Measurements from ENCODE around the gene ZNF385A.

The ZNF385A gene

DNA sequence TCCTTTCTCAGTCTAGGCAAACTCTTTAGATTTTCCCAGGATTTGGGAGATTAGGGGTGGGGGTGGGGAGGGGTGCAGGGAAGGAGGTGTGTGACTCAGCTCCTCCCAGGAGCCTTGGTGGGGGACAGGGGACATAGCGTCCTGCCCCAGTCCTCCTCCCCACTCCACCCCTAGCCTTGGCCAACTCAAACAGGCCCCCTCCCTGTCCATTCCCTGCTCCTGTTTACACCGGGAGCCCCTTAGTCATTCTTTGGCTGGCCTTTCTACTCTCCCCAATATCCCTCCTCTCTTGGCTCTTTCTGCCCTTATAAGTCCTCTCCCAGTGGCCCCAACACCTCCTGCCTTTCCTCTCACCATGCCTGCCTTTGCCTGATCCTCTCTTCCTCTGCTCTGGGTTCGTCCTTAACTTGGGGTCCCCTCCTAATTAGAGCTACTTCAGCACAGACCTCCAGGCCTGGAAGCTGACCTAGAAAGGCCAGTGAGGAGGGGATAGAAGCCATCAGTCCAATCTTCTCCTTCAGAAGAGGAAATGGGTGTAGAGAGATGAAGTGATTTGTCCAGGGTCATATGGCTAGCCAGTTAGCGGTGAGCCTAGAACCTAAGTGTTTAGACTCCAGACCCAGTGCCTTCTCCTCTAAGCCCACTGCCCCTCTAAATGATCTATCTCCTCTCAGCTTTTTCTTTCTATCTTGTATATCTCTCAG lies 36.8 kb upstream of the ZNF385A start:
- Mint-ChIP-seq H3K4me1 (peaks cover 39% of the 10 kb centered on the region), H3K9me3 (no peaks in the 10 kb centered on the region), H3K36me3 (peaks cover 17% of the 10 kb centered on the region), H3K4me3 (no peak overlapping the region), H3K27ac (no peak overlapping the region), H3K27me3 (peaks cover 71% of the 10 kb centered on the region)
- CTCF ChIA-PET = interaction anchor here (2.4 to 11.7 kb wide), 2 partner anchors 18 to 20 kb away, joined by 8 to 204 read pairs; no protein-coding TSS in a partner anchor
- DNase-seq = no peak

DNA sequence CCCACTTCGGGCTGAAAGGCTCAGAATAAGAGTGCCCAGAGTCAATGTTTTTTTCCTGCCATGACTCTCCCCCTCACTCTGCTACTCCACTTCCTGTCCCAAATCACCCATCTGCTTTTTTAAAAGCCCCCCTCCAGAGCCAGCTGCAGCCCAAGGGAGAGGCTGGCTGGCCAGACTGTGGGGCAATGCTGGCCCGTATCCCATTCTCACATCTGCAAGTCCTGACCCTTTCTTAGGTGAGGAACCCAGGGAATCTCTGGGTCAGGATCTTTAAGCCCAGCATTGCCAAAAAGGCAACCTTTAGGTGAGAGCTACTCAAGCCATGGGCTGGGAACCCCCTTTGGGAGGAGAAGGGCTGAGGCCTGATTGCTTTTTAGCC lies 36.2 kb upstream of the ZNF385A start:
- peak overlapping the region; percentile 57 for H3K4me3 Mint-ChIP-seq
- H3K27ac Mint-ChIP-seq = peak overlapping the region; percentile 29
- CTCF ChIA-PET = interaction anchor here (2.4 to 11.7 kb wide), 2 partner anchors 19 to 20 kb away, joined by 8 to 204 read pairs; no protein-coding TSS in a partner anchor

DNA sequence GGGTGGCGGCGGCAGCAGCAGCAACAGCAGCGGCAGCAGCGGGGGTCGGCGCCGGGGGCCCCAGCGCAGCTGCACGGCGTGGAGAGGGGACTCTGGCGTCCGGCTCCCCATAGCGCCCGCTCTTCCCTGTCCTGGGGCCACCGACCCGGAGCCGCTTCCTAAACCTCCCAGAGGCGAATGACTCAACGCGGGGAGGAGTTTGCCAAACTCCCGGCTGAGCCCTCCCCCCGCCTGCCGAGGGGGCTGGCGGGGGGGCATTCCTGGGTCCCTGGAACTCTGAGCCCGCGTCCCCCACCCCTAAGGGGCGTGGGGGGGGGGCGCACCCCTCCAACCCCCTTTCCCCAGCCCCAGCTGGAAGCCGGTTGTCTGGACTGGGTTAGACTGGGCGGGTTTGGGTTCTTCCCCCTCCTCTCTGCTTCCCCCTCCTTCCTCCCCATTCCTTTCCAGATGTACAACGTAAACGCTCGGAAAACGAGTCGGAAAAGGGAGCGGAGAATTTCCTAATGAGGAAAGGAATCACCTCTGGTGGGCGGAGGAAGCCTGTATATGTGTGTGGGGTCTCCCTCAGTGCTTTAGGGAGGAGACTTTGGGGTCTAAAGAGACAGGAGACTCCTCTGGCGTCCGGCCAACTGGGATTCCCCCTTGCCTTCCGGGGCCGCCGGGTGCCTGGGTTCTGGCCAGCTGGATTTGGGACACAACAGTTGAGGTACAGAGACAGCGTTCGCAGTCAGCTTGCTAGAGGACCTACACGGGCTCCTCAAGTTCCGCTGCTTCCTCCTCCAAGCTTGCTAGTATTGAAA lies 34.8 kb upstream of the ZNF385A start, which contains the start of gene ITGA5:
Gene ITGA5 (minus strand): TSS at position 179 of the 800 bp plus-strand sequence. CDS start 68 bp downstream, at position 111.
- Mint-ChIP-seq H3K4me3 (peak within 1 kb of the TSS; percentile 83), H3K9me3 (no peaks in the 10 kb centered on the region), H3K27me3 (peaks cover 51% of the 10 kb centered on the region), H3K36me3 (peaks cover 27% of the 10 kb centered on the region), H3K4me1 (peaks cover 58% of the 10 kb centered on the region), H3K27ac (peak within 1 kb of the TSS; percentile 92)
- CTCF ChIA-PET = interaction anchor here (2.4 to 11.7 kb wide), 2 partner anchors 18 to 20 kb away, joined by 8 to 204 read pairs; no protein-coding TSS in a partner anchor
- DNase-seq = peak; percentile 59

More for the DNA sequence above, 36.2 kb upstream of the ZNF385A start:
- H3K27me3 Mint-ChIP-seq = peaks cover 65% of the 10 kb centered on the region
- H3K4me1 Mint-ChIP-seq = peaks cover 45% of the 10 kb centered on the region
- H3K36me3 Mint-ChIP-seq = peaks cover 18% of the 10 kb centered on the region
- H3K9me3 Mint-ChIP-seq = no peaks in the 10 kb centered on the region
- no peak for DNase-seq

DNA sequence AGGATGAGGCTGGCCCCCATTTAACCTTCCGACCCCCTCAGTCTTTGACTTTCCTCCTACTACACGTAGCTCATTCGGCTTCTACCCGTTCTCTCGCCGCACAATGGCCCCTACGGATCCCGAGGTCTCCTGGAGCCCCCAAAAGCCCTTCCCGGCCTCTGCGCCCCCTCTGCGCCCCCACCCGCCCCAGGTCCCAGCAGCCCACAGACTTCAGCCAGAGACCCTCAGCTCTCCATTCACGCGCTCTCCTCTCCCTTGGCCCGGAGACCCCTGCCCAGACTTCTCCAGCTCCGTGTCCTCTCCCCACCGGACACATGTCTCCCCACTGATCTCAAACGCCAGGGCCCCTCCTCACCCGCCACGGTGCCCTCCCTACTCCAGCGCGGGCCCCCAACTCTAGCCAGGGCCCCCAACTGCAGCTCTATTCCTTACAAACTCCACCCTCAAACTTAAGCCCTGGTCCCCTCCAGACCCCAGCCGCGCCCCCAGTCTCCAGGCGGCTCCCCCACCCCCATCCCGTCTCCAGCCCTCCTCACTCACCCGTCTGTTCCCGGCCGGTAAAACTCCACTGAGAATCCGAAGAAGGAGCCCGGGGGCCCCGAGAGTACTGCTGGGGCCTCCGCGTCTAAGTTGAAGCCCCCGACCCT lies 34.0 kb upstream of the ZNF385A start:
- Mint-ChIP-seq H3K36me3 (peaks cover 32% of the 10 kb centered on the region), H3K9me3 (no peaks in the 10 kb centered on the region), H3K27ac (peak overlapping the region; percentile 92), H3K4me3 (peak overlapping the region; percentile 83), H3K4me1 (peaks cover 66% of the 10 kb centered on the region), H3K27me3 (peaks cover 43% of the 10 kb centered on the region)
- CTCF ChIA-PET = interaction anchor here (8.3 to 11.7 kb wide), 2 partner anchors 18 to 20 kb away, joined by 93 to 204 read pairs; no protein-coding TSS in a partner anchor
- no peak for DNase-seq

DNA sequence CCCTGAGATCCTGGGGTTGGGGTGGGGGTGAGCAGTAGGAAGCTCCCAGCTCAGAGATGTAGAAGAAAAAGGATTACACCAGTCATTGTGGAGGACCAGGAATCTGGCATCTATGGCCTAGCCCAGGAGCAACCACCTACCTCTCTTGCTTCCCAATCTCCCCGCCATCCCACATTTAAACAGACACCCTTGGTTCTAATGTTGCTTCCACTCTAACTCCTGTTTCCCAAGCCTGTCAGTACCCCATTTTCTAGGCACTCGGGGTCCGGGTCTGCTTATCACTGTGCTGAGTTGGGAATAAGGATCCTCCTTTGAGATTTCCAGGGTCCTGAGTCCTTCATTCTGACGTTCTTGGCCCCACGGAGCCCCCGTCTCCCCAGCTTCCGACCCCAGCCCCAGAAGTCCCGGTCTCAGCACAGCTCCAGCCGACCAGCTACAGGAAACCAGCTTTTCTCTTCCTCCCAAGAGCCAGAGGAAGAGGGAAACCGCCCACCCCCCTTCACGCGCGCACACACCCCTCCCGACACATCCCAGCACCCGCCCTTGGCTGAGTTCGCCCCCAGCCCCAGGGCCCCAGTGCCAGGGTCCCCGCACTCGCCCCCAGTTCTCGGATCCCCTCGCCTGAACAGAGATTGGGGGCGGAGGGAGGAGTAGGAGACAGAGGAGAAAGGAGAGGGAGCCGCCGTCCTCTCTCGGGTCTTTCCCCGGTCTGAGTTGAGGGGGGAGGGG lies 33.3 kb upstream of the ZNF385A start:
- H3K36me3 Mint-ChIP-seq = peaks cover 33% of the 10 kb centered on the region
- peak; percentile 51 for DNase-seq
- H3K27me3 Mint-ChIP-seq = peaks cover 37% of the 10 kb centered on the region
- CTCF ChIA-PET = interaction anchor here (0.9 to 11.7 kb wide), 4 partner anchors 14 to 28 kb away, joined by 3 to 204 read pairs (median 48); no protein-coding TSS in a partner anchor
- peaks cover 69% of the 10 kb centered on the region for H3K4me1 Mint-ChIP-seq
- H3K27ac Mint-ChIP-seq = peak overlapping the region; percentile 92
- H3K4me3 Mint-ChIP-seq = peak overlapping the region; percentile 83
- no peaks in the 10 kb centered on the region for H3K9me3 Mint-ChIP-seq

DNA sequence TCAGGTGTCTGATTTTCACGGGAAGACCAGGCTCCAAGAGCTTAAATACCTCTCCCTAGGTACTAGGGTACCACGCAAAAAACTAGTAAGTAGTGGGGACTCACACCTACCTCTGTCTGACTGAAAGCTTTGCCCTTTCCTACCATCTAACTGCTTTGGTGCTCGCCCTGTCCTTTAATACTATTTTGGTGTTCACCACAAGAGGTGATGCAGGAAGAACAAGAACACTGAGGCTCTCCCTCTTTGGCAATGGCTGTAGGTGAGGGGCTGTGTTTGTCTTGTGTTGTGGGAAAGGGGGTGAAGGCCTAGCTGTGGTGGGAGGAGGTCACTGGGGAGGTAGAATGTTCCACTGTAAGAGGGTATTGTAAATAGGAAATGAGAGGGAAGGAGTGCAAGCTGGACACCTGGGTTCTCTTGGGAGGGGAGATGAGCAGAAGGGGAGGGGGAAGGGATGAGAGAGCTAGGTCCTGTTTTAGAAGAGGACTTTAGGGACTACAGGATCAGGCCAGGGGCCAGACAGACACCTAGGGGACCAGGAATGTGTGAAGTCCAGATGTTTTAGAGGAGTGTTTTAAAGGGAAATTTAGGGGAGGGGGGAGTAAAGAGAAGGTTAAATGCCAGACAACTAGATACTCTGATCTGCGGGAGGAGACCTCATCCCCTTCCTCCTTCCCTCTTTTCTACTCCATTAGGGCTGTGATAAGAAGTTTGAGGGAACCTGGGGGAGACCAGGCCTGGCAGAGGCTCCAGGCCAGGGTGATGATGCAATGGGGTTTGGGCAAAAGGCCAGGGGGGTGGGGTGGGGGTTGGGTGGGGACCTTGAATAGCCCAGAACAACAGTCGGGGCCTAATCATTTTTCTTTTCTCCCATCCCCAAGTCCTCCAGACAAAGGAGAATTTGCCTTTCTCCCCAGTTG lies 32.4 kb upstream of the ZNF385A start:
- Mint-ChIP-seq H3K27ac (peak overlapping the region; percentile 92), H3K4me1 (peaks cover 77% of the 10 kb centered on the region), H3K27me3 (peaks cover 27% of the 10 kb centered on the region), H3K9me3 (no peaks in the 10 kb centered on the region), H3K36me3 (peaks cover 36% of the 10 kb centered on the region), H3K4me3 (peak overlapping the region; percentile 83)
- CTCF ChIA-PET = interaction anchor here (0.9 to 11.7 kb wide), 7 partner anchors 8 to 196 kb away, joined by 3 to 204 read pairs (median 3); no protein-coding TSS in a partner anchor
- DNase-seq = peak; percentile 20

DNA sequence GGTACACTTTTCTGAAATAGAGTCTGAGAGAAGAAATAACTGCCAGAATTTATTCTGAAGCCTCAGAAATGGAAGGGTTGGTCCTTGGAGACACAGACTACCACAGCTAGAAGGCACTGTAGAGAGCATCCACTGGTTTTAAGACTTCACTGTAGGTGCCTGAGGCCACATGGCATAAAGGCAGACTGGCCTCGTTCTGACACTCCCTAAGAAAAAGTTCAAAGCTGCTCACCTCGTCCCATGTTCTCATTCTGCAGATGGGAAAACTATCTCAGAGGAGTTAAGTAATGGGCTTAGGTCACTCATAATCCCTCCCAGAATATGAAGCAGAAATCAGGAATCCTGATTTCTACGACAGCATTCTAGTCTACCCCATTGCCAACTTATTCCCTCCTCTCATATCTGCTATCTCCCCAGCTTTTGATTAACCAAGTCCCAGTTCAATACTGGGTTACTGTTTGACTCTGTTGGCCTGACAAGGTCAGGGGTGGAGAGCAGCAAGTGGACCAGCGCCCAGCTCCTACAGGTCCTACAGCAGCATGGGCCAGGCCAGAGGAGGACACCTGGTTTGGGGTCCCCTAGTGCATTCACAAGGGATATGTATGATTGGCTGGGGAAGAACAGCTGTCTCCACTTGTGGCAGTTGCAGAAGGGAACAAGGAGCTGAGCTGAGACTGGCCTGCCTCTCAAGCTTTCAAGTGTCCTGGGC lies 30.8 kb upstream of the ZNF385A start:
- Mint-ChIP-seq H3K9me3 (no peaks in the 10 kb centered on the region), H3K36me3 (peaks cover 43% of the 10 kb centered on the region), H3K27me3 (peaks cover 12% of the 10 kb centered on the region), H3K4me3 (peak overlapping the region; percentile 83), H3K4me1 (peaks cover 78% of the 10 kb centered on the region), H3K27ac (peak overlapping the region; percentile 84)
- CTCF ChIA-PET = interaction anchor here (1.1 to 11.7 kb wide), 6 partner anchors 12 to 134 kb away, joined by 3 to 204 read pairs (median 4); partner anchors contain the start of gene PDE1B
- no peak for DNase-seq

DNA sequence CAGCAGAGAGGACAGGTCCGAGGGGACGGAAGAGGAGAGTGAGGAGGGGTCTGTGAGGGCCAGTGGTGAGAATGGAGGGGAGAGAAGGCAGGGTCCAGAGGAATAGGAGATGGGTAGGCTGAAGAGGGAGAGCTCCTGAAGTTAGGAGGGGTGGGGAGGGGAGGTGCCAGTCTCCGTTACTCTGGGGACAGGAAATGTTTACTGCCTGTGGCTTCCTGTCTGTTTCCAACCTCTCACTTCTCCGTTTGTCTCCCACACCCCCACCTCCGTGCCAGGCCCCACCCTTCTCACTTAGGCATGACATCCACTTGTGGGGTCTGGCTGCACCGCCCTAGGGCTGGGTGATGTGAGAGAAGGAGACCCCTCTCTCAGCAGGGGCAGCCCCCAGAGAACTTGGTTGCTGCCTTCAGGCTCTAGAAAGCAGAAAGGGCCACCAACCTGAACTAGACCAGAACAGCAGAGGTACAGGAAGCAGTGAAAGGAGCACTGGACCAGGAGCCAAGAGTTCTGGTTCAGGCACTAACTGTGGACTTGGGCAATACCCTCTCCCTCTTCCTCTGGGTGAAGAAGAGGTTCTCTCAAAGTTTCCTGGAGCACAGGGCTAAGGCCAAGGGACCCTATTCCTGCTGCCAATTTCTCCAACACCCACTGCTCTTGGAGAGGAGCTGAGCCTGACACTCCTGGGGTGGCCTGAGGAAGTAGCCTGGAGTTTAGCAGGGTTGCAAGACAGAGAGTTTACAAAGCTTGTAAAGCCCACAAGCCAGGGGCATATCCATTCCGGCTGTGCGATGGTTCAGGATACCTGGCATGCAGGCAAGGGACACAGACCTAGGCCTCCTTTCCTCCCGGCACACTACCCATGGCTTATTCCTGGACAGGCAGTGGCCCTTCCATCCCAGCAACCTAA lies 29.0 kb upstream of the ZNF385A start:
- CTCF ChIA-PET = interaction anchor here (0.6 to 11.7 kb wide), 4 partner anchors 13 to 691 kb away, joined by 3 to 204 read pairs (median 48); no protein-coding TSS in a partner anchor
- H3K27me3 Mint-ChIP-seq = no peaks in the 10 kb centered on the region
- peaks cover 50% of the 10 kb centered on the region for H3K36me3 Mint-ChIP-seq
- no peaks in the 10 kb centered on the region for H3K9me3 Mint-ChIP-seq
- H3K27ac Mint-ChIP-seq = peak overlapping the region; percentile 92
- DNase-seq = peak; percentile 88
- H3K4me3 Mint-ChIP-seq = peak overlapping the region; percentile 74
- H3K4me1 Mint-ChIP-seq = peaks cover 67% of the 10 kb centered on the region

DNA sequence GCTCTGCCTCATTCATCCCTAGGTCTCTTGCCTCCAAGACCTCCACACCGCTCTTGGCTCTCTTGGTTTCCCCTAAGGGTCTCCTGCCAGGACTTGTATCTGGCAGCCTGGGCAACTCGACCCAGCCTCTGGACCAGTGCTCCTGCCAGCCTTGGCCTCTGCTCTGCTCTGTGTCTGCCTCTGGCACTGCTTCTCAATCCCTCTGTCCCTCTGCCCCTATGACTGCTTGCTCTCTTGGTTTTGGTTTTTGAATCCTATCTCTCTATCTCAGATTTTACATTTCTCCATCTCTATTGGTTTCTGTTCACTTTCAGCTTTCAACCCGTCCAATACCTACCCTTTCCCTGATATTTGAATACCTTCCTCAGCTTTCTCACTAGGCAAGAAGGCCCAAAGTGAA lies 28.3 kb upstream of the ZNF385A start:
- peak overlapping the region; percentile 74 for H3K4me3 Mint-ChIP-seq
- no peaks in the 10 kb centered on the region for H3K9me3 Mint-ChIP-seq
- H3K36me3 Mint-ChIP-seq = peaks cover 49% of the 10 kb centered on the region
- peak; percentile 47 for DNase-seq
- CTCF ChIA-PET = interaction anchor here (0.6 to 11.7 kb wide), 6 partner anchors 12 to 691 kb away, joined by 3 to 204 read pairs (median 4); no protein-coding TSS in a partner anchor
- H3K27me3 Mint-ChIP-seq = no peaks in the 10 kb centered on the region
- H3K27ac Mint-ChIP-seq = peak overlapping the region; percentile 92
- H3K4me1 Mint-ChIP-seq = peaks cover 67% of the 10 kb centered on the region

DNA sequence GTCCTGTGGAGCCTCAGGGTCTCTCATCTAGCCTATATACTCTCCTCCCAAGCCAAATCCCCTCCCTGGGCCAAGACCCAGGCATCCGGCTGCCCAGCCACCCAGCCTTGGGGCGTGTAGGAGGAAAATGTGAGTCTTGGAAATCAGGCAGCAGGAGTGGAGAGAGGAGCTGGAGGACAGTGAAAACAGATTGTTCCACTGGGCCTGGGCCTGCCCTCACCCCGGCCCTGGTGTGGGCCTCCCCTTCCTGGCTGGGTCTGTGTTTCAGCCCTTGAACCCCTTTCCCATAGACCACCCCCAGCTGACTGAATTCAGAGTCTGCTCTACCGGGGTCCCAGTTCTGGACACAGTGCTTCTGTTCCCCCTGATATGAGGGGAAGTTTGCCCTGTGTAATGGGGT lies 27.8 kb upstream of the ZNF385A start:
- peak overlapping the region; percentile 74 for H3K4me3 Mint-ChIP-seq
- H3K9me3 Mint-ChIP-seq = no peaks in the 10 kb centered on the region
- DNase-seq = no peak
- CTCF ChIA-PET = interaction anchor here (0.6 to 11.7 kb wide), 6 partner anchors 11 to 690 kb away, joined by 3 to 204 read pairs (median 4); no protein-coding TSS in a partner anchor
- H3K36me3 Mint-ChIP-seq = peaks cover 50% of the 10 kb centered on the region
- H3K4me1 Mint-ChIP-seq = peaks cover 66% of the 10 kb centered on the region
- H3K27ac Mint-ChIP-seq = peak overlapping the region; percentile 92
- no peaks in the 10 kb centered on the region for H3K27me3 Mint-ChIP-seq

All from activated naive CD4-positive, alpha-beta T cell treated with anti-CD3 and anti-CD28 coated beads, Interleukin-2, amount 10 ng/mL, durations not matched to agents 7 days and 5 days (primary cell).